ENCODE results near the gene CEP55.

CEP55 gene

DNA sequence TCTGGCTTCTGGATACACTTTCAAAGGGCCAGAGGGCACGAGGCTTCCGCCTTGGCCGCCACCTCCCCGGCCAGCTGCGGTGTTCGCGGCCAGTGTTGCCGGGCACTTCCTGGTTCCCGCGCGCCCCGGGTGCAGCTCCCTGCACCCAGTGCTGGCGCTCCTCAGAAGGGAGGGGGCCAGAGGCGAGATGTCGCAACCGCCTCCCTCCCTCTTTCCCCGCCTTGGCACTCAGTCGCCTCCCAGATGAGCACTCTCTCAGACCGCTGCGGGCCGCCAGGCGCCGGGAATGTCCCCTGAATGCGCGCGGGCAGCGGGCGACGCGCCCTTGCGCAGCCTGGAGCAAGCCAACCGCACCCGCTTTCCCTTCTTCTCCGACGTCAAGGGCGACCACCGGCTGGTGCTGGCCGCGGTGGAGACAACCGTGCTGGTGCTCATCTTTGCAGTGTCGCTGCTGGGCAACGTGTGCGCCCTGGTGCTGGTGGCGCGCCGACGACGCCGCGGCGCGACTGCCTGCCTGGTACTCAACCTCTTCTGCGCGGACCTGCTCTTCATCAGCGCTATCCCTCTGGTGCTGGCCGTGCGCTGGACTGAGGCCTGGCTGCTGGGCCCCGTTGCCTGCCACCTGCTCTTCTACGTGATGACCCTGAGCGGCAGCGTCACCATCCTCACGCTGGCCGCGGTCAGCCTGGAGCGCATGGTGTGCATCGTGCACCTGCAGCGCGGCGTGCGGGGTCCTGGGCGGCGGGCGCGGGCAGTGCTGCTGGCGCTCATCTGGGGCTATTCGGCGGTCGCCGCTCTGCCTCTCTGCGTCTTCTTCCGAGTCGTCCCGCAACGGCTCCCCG, 70.2 kb downstream of the CEP55 start, which contains the start of gene FFAR4:
TSS of gene FFAR4 (plus strand) at position 231 of the 842 bp plus-strand sequence. CDS start at position 287, 56 bp downstream.
- Histone ChIP-seq H3K4me2 (ENCODE audit: low read depth, low read length) (no peak within 1 kb of the TSS), H3K4me1 (ENCODE audit: low read length) (no peaks in the 10 kb centered on the region), H3K9me2 (replicated peaks; ENCODE audit: insufficient read depth, low read length) (no peaks in the 10 kb centered on the region), H3K27me3 (replicated peaks; ENCODE audit: insufficient read depth, low read length) (no peaks in the 10 kb centered on the region), H3K4me3 (ENCODE audit: low read length) (no peak within 1 kb of the TSS), H2AFZ (ENCODE audit: low read length) (no peak within 1 kb of the TSS), H3K9ac (ENCODE audit: low read length) (no peak within 1 kb of the TSS), H3K79me2 (ENCODE audit: low read length) (no peaks in the 10 kb centered on the region), H4K20me1 (ENCODE audit: insufficient read depth, low read length) (no peaks in the 10 kb centered on the region), H3K9me3 (replicated peaks; ENCODE audit: insufficient read depth, low read length) (no peaks in the 10 kb centered on the region), H3K36me3 (replicated peaks; ENCODE audit: insufficient read depth, low read length) (no peaks in the 10 kb centered on the region), H3K27ac (ENCODE audit: low read length) (no peak within 1 kb of the TSS), H3F3A (ENCODE audit: insufficient read depth, low read length) (no peaks in the 10 kb centered on the region)
- TF ChIP-seq EZH2phosphoT487 (IDR thresholded peaks at IDR 0.05; ENCODE audit: low read length) (no peak), EZH2 (optimal IDR thresholded peaks at IDR 0.05; ENCODE audit: low read depth, low read length) (no peak)
- TF ChIP-seq, protein P1, sequence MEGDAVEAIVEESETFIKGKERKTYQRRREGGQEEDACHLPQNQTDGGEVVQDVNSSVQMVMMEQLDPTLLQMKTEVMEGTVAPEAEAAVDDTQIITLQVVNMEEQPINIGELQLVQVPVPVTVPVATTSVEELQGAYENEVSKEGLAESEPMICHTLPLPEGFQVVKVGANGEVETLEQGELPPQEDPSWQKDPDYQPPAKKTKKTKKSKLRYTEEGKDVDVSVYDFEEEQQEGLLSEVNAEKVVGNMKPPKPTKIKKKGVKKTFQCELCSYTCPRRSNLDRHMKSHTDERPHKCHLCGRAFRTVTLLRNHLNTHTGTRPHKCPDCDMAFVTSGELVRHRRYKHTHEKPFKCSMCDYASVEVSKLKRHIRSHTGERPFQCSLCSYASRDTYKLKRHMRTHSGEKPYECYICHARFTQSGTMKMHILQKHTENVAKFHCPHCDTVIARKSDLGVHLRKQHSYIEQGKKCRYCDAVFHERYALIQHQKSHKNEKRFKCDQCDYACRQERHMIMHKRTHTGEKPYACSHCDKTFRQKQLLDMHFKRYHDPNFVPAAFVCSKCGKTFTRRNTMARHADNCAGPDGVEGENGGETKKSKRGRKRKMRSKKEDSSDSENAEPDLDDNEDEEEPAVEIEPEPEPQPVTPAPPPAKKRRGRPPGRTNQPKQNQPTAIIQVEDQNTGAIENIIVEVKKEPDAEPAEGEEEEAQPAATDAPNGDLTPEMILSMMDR (IDR thresholded peaks at IDR 0.05; ENCODE audit: low read length) = no peak
- no peak for DNase-seq

DNA sequence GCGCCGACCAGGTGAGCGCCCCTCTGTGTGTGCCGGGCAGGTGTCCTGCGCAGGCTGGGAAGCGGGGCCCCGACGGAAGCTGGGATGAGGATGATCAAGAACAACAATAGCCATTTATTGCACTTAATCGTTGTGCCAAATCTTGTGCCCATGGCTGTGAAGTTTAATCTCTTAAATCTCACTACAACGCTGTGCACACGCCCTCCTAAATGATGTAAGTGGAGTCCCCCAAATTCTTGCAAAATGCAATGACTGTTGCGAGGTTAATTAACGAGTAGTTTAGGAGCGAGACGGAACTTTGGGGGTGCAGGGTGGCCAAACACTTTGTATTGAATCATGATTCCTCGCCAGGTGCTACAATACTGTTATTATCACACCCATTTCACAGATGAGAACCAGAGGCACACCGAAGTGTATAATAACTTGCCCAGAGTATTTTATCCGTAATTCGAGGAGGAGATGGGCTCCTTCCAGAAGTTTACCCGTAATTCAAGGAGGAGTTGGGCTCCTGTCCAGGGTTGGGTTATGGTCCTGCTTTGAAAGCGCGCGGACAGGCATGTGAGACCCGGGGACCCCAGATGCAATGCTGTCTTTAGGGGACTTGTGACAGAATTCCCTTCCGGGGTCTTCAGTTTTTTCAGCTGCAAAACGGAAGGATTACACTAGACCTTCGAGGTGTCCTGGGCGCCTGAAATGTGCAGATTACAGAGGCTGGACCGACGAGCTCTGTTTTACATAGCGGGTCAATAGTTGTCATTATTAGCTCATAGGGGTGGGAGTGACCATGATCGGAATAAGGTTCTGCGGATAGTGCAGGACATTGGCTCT, 71.1 kb downstream of the CEP55 start:
- Histone ChIP-seq H3F3A (ENCODE audit: insufficient read depth, low read length) (no peaks in the 10 kb centered on the region), H3K9me3 (replicated peaks; ENCODE audit: insufficient read depth, low read length) (no peaks in the 10 kb centered on the region), H3K4me2 (ENCODE audit: low read depth, low read length) (no peak overlapping the region), H3K4me3 (ENCODE audit: low read length) (no peak overlapping the region), H3K27me3 (replicated peaks; ENCODE audit: insufficient read depth, low read length) (no peaks in the 10 kb centered on the region), H3K4me1 (ENCODE audit: low read length) (no peaks in the 10 kb centered on the region), H4K20me1 (ENCODE audit: insufficient read depth, low read length) (no peaks in the 10 kb centered on the region), H3K27ac (ENCODE audit: low read length) (no peak overlapping the region), H2AFZ (ENCODE audit: low read length) (no peak overlapping the region), H3K79me2 (ENCODE audit: low read length) (no peaks in the 10 kb centered on the region), H3K36me3 (replicated peaks; ENCODE audit: insufficient read depth, low read length) (no peaks in the 10 kb centered on the region), H3K9me2 (replicated peaks; ENCODE audit: insufficient read depth, low read length) (no peaks in the 10 kb centered on the region), H3K9ac (ENCODE audit: low read length) (no peak overlapping the region)
- TF ChIP-seq EZH2phosphoT487 (IDR thresholded peaks at IDR 0.05; ENCODE audit: low read length) = no peak
- TF ChIP-seq, protein P1 (IDR thresholded peaks at IDR 0.05; ENCODE audit: low read length) = no peak
- TF ChIP-seq EZH2 (optimal IDR thresholded peaks at IDR 0.05; ENCODE audit: low read depth, low read length) = no peak
- no peak for DNase-seq

DNA sequence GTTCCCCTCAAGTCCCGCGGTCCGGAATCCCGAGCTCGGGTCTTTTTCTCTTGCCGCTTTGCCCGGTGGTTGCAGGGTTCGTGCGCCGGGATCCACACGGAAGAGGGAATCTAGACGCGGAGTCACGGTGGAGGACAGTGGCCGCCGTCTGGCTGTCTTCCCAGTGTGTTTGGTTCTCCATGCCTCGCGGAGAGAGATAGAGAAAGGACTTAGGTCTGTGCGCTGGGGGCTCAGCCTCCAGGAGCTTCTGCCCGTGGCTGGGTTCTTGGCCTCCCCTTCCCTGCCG, 71.6 kb downstream of the CEP55 start:
- Histone ChIP-seq H3K9ac (ENCODE audit: low read length) (no peak overlapping the region), H3K27ac (ENCODE audit: low read length) (no peak overlapping the region), H2AFZ (ENCODE audit: low read length) (no peak overlapping the region), H3K27me3 (replicated peaks; ENCODE audit: insufficient read depth, low read length) (no peaks in the 10 kb centered on the region), H3K4me3 (ENCODE audit: low read length) (no peak overlapping the region), H3K36me3 (replicated peaks; ENCODE audit: insufficient read depth, low read length) (no peaks in the 10 kb centered on the region), H3K79me2 (ENCODE audit: low read length) (no peaks in the 10 kb centered on the region), H3K9me3 (replicated peaks; ENCODE audit: insufficient read depth, low read length) (no peaks in the 10 kb centered on the region), H3K9me2 (replicated peaks; ENCODE audit: insufficient read depth, low read length) (no peaks in the 10 kb centered on the region), H3F3A (ENCODE audit: insufficient read depth, low read length) (no peaks in the 10 kb centered on the region), H3K4me1 (ENCODE audit: low read length) (no peaks in the 10 kb centered on the region), H4K20me1 (ENCODE audit: insufficient read depth, low read length) (no peaks in the 10 kb centered on the region), H3K4me2 (ENCODE audit: low read depth, low read length) (no peak overlapping the region)
- no peak for DNase-seq
- no peak for TF ChIP-seq EZH2phosphoT487 (IDR thresholded peaks at IDR 0.05; ENCODE audit: low read length)
- no peak for TF ChIP-seq EZH2 (optimal IDR thresholded peaks at IDR 0.05; ENCODE audit: low read depth, low read length)
- TF ChIP-seq, protein P1 (IDR thresholded peaks at IDR 0.05; ENCODE audit: low read length) = no peak

Data from MM.1S (cell line).